MM.1S (cell line): ENCODE data around the gene KIAA0930.

Experiments used
- DNase-seq: peaks from one replicate; pipeline ENCODE4 v3.0.0-alpha.2; 2015
- H2AFZ ChIP-seq: fragments of 300-600 bp; sonication (generic); 2 replicates; pipeline ENCODE4 v1.6.0; 2016; ENCODE audit warnings: antibody characterized with exemption, low read length
- H3F3A ChIP-seq: fragments of 300-600 bp; sonication (generic); 2 replicates; pipeline ENCODE4 v1.6.1; 2016; ENCODE audit warnings: mild to moderate bottlenecking, antibody characterized with exemption, low read length, moderate library complexity, mixed read lengths; ENCODE audit not compliant: insufficient read depth
- H3K27ac ChIP-seq: fragments of 300-600 bp; sonication (generic); 2 replicates; pipeline ENCODE4 v1.5.1; 2016; ENCODE audit warnings: mild to moderate bottlenecking, low read length
- H3K27me3 ChIP-seq: fragments of 300-600 bp; sonication (generic); replicated peaks from 2 replicates; pipeline ENCODE4 v1.6.0; 2016; ENCODE audit warnings: low read length; ENCODE audit not compliant: insufficient read depth
- H3K36me3 ChIP-seq: fragments of 300-600 bp; sonication (generic); replicated peaks from 2 replicates; pipeline ENCODE4 v1.6.1; 2016; ENCODE audit warnings: mild to moderate bottlenecking, low read length, mixed read lengths; ENCODE audit not compliant: insufficient read depth
- H3K4me1 ChIP-seq: fragments of 300-600 bp; sonication (generic); 2 replicates; pipeline ENCODE4 v1.6.1; 2016; ENCODE audit warnings: low read length, mixed read lengths
- H3K4me2 ChIP-seq: fragments of 300-600 bp; sonication (generic); 2 replicates; pipeline ENCODE4 v1.6.0; 2016; ENCODE audit warnings: low read depth, low read length
- H3K4me3 ChIP-seq: fragments of 300-600 bp; sonication (generic); 2 replicates; pipeline ENCODE4 v1.5.1; 2016; ENCODE audit warnings: low read length, mixed read lengths
- H3K79me2 ChIP-seq: fragments of 300-600 bp; sonication (generic); 2 replicates; pipeline ENCODE4 v1.6.1; 2016; ENCODE audit warnings: mixed run types, low read length, mixed read lengths
- H3K9ac ChIP-seq: fragments of 300-600 bp; sonication (generic); 2 replicates; pipeline ENCODE4 v1.6.1; 2016; ENCODE audit warnings: low read length, mixed read lengths
- H3K9me2 ChIP-seq: fragments of 300-600 bp; sonication (generic); replicated peaks from 2 replicates; pipeline ENCODE4 v1.6.1; 2016; ENCODE audit warnings: mild to moderate bottlenecking, low read length, mixed read lengths; ENCODE audit not compliant: insufficient read depth
- H3K9me3 ChIP-seq: fragments of 300-600 bp; sonication (generic); replicated peaks from 2 replicates; pipeline ENCODE4 v1.6.1; 2016; ENCODE audit warnings: mild to moderate bottlenecking, low read length, mixed read lengths; ENCODE audit not compliant: insufficient read depth
- H4K20me1 ChIP-seq: fragments of 300-600 bp; sonication (generic); 2 replicates; pipeline ENCODE4 v1.6.1; 2016; ENCODE audit warnings: mild to moderate bottlenecking, low read length, moderate library complexity, mixed read lengths; ENCODE audit not compliant: insufficient read depth
- EZH2 ChIP-seq: fragments of 300-600 bp; sonication (generic); optimal IDR thresholded peaks from 2 replicates; pipeline ENCODE3; 2017; ENCODE audit warnings: low read depth, mild to moderate bottlenecking, antibody characterized with exemption, low read length, mixed read lengths
- EZH2phosphoT487 ChIP-seq: fragments of 300-600 bp; sonication (generic); IDR thresholded peaks from 2 replicates; pipeline ENCODE4 v1.6.1; 2018; ENCODE audit warnings: antibody characterized with exemption, low read length
- TF ChIP-seq, protein P1 (sequence below): fragments of 300-600 bp; sonication (generic); IDR thresholded peaks from 2 replicates; pipeline ENCODE4 v1.5.1; 2016; ENCODE audit warnings: antibody characterized with exemption, low read length, mixed read lengths

The KIAA0930 gene

DNA sequence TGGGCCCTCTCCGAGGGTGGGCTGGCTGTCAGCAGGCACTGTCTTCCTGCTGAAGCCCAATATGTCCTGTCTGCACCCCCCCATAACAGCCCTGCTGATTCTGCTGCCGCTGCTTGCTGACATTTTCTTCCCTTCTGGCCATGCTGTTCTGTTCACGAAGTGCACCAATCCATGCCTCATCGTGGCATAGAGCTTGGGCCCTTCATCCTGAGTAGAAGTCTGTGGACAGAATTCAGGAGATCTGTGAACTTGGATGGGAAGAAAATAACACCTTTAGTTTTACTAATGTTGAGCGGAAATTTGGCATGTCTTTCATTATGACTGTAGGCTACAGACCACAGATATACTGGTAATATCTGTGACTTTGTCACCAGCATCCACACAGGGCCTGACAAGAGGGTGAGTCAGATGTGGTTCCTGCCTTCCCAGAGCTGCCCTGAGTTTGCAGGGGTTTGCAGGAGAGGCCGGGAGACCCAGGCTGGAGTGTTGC is 14.1 kb upstream of the KIAA0930 start:
- no peak for TF ChIP-seq EZH2phosphoT487
- TF ChIP-seq, protein P1, sequence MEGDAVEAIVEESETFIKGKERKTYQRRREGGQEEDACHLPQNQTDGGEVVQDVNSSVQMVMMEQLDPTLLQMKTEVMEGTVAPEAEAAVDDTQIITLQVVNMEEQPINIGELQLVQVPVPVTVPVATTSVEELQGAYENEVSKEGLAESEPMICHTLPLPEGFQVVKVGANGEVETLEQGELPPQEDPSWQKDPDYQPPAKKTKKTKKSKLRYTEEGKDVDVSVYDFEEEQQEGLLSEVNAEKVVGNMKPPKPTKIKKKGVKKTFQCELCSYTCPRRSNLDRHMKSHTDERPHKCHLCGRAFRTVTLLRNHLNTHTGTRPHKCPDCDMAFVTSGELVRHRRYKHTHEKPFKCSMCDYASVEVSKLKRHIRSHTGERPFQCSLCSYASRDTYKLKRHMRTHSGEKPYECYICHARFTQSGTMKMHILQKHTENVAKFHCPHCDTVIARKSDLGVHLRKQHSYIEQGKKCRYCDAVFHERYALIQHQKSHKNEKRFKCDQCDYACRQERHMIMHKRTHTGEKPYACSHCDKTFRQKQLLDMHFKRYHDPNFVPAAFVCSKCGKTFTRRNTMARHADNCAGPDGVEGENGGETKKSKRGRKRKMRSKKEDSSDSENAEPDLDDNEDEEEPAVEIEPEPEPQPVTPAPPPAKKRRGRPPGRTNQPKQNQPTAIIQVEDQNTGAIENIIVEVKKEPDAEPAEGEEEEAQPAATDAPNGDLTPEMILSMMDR = no peak
- TF ChIP-seq EZH2 = no peak
- Histone ChIP-seq H2AFZ (no peak overlapping the region), H3K79me2 (no peaks in the 10 kb centered on the region), H3K4me2 (no peak overlapping the region), H3K9me3 (no peaks in the 10 kb centered on the region), H3K9me2 (no peaks in the 10 kb centered on the region), H3K4me1 (no peaks in the 10 kb centered on the region), H4K20me1 (no peaks in the 10 kb centered on the region), H3K9ac (no peak overlapping the region), H3K27me3 (no peaks in the 10 kb centered on the region), H3F3A (peaks cover 2% of the 10 kb centered on the region; the same call in 1 of the 2 replicates), H3K36me3 (no peaks in the 10 kb centered on the region), H3K27ac (no peak overlapping the region), H3K4me3 (no peak overlapping the region)
- no peak for DNase-seq

DNA sequence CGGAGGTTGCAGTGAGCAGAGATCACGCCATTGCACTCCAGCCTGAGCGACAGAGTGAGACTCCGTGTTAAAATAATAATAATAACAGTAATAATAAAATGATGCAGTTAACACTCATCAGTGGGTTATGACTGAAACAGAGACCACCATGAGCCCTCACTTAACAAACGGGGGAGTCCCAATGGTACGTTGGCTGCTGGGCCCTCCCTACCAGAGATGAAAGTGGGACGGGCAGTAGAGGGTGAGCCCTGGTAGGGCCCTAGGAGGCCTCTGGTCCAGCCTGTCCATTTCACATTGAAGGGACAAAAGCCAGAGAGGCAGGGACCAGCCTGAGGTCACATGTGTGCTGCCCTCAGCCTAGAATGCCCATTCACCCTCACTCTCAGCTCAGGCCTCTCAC is 13.7 kb upstream of the KIAA0930 start:
- no peaks in the 10 kb centered on the region for H3K9me2 ChIP-seq
- no peak overlapping the region for H3K4me3 ChIP-seq
- H3K27ac ChIP-seq = no peak overlapping the region
- TF ChIP-seq EZH2 (no peak), EZH2phosphoT487 (no peak)
- TF ChIP-seq, protein P1 = no peak
- H3K4me2 ChIP-seq = no peak overlapping the region
- H3F3A ChIP-seq = peaks cover 5% of the 10 kb centered on the region
- H4K20me1 ChIP-seq = no peaks in the 10 kb centered on the region
- no peaks in the 10 kb centered on the region for H3K79me2 ChIP-seq
- H3K9ac ChIP-seq = no peak overlapping the region
- H2AFZ ChIP-seq = no peak overlapping the region
- H3K4me1 ChIP-seq = no peaks in the 10 kb centered on the region
- no peaks in the 10 kb centered on the region for H3K27me3 ChIP-seq
- H3K36me3 ChIP-seq = no peaks in the 10 kb centered on the region
- DNase-seq = no peak
- no peaks in the 10 kb centered on the region for H3K9me3 ChIP-seq

DNA sequence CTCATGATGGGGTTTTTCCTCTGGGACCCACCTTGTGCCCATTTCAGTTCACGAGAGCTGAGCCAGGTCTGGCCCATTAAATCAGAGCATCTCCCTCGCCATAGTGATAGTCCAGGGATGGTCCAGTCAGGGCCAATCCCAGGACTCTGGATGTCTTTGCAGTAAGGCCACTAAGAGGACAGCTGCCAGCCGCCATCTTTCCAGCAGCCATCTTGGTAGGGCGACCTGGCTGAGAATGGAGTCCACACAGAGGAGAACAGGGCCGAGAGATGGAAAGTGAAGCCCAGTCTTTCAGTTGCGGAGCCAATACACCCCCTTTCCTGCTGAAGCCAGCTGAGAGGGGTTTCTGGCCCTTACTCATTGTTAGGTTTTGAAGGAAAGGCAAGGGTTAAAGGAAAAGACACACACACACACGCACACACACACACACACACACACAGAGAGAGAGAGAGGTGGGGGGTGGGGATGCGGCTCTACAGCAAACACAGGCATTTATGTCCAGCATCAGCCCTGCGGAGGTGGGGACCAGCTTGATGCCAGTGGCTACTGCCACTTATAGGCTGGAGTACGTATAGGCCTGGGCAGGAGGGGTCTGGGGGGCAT is 12.4 kb upstream of the KIAA0930 start:
- Histone ChIP-seq H3K9me2 (no peaks in the 10 kb centered on the region), H3K9me3 (no peaks in the 10 kb centered on the region), H3K27ac (no peak overlapping the region), H3K27me3 (no peaks in the 10 kb centered on the region), H3K9ac (no peak overlapping the region), H3K79me2 (no peaks in the 10 kb centered on the region), H2AFZ (no peak overlapping the region), H3F3A (peaks cover 16% of the 10 kb centered on the region), H3K4me2 (no peak overlapping the region), H3K4me1 (peaks cover 9% of the 10 kb centered on the region), H3K4me3 (no peak overlapping the region), H3K36me3 (no peaks in the 10 kb centered on the region), H4K20me1 (no peaks in the 10 kb centered on the region)
- TF ChIP-seq EZH2phosphoT487 (no peak), EZH2 (no peak)
- TF ChIP-seq, protein P1 = no peak
- DNase-seq = no peak
